ENCODE measurements around the gene MAPK14. TPM values are rescaled to one million over a fixed set of nuclear protein-coding genes. Genes with fewer than 3 reads are reported as not detected.

The MAPK14 gene
- polyA plus RNA-seq, 2 of the 4 experiments (the other 2 are of a cell fraction): 19.4 to 36.7 TPM

DNA sequence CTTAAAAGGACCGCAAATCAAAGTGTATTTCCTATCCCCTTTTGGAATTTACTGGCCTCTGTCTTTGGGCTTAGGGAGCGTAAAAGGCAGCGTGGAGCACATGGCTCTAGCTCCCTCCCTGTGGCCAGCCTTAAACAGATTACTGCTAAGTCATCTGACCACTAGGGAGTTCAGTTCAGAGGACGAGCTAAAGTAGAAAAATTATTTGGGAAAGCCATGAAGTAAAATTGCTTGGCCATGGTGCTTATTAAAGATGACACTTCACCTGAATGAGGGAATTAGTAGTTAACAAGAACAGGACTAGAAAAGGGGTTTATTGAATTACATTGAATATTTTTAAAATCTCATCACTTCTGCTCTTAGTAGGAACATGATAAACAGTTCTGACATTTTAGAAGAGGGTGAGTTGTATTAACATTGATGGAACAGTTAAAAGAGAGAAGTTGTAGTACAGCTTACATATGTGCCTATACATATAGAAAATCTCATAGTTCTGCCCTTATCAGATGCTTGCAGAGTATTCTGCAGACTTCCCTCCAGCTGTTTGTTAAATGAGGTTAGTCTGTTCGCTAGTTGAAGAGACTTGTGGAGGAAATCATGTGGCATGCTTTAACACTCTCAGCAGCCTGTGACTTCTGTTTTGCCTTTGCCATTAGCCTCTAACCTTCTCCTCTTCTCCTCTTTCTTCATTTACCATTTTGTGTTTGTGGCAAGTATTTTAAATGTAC lies 71.5 kb downstream of the MAPK14 start:
- Histone ChIP-seq H3K27ac (no peak overlapping the region), H3K4me2 (no peak overlapping the region), H3K4me3 (no peak overlapping the region), H3K9me3 (no peaks in the 10 kb centered on the region), H3K4me1 (peaks cover 22% of the 10 kb centered on the region)
- ChIA-PET POLR2A (no interaction called here), CTCF (no interaction called here)
- 89% methylated on average over 5 of the region's 5 CpGs for WGBS (ENCODE audit: missing lambda C conversion rate)
- ATAC-seq: no peak
- TF ChIP-seq POLR2AphosphoS2 (conservative IDR thresholded peaks at IDR 0.05; ENCODE audit: low read length): no peak
- no peak for FAIRE-seq
- DNase-seq (ENCODE audit: low read depth in 1 of 2, low spot score in 1 of 2): peak in 1 of 2 experiments; percentile 10

DNA sequence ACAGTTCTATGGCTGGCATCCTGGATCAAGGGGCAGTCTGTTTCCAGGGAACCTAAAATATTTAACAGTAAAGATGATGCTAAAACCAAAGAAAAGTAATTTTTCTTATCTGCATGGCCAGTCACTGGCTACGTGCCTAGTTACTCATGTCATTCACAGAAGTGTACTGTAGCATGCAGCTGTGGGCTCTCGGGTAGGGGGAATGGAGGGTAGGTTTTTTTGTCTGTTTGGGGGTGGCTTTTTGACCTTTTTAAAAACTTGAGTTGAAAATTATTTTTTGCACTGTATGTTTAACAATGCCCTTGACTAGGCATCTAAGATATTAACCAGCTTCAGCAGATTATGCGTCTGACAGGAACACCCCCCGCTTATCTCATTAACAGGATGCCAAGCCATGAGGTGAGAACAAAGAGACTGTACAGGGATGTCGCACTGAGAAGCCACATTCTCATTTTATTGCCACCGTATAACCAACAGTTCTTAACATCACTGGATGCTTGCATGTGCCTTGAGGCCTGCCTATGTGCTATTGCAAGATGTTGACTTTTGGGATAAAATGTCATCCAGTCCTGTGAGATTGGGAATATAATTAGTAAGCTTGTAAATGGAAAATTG lies 72.4 kb downstream of the MAPK14 start:
- CTCF ChIA-PET: interaction anchor here (0.6 kb wide), 1 partner anchor 24 kb away, joined by 3 read pairs; no protein-coding TSS in a partner anchor

DNA sequence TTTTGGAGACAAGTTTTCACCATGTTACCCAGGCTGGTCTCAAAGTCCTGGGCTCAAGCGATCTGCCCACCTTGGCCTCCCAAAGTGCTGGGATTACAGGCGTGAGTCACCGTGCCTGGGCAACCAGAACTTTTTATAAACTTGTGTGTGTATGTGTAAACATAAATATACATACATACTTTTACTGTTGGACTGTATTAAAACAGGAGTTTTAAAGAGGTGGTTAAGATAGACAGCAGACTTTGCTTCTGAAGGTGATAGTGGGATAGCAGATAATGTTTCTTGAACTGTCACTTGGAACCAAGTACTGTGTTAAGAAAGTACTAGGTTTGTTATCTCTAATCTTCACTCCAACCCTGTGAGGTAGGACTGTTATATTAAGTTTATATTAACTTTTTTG lies 74.1 kb downstream of the MAPK14 start:
- H3K27ac ChIP-seq: no peak overlapping the region
- 90% methylated on average over 3 of the region's 3 CpGs for WGBS (ENCODE audit: missing lambda C conversion rate)
- peaks cover 1% of the 10 kb centered on the region; the same call in 2 of the 3 replicates for H3K4me1 ChIP-seq
- no peak for FAIRE-seq
- no peak for ATAC-seq
- POLR2A ChIA-PET: no interaction called here
- no peaks in the 10 kb centered on the region for H3K9me3 ChIP-seq
- H3K4me2 ChIP-seq: no peak overlapping the region
- DNase-seq (ENCODE audit: low read depth in 1 of 2, low spot score in 1 of 2): no peak
- TF ChIP-seq BHLHE40 (IDR thresholded peaks at IDR 0.05; ENCODE audit: low read depth, low read length) (no peak), TFCP2L1 (CRISPR knock-in tag; IDR thresholded peaks at IDR 0.05) (no peak), CBX8 (IDR thresholded peaks at IDR 0.05) (no peak), ZSCAN20 (CRISPR knock-in tag; IDR thresholded peaks at IDR 0.05) (no peak), CEBPB (IDR thresholded peaks at IDR 0.05) (no peak), ZNF302 (CRISPR knock-in tag; IDR thresholded peaks at IDR 0.05) (no peak), HOXB5 (CRISPR knock-in tag; IDR thresholded peaks at IDR 0.05) (no peak)
- TF ChIP-seq, protein P1, sequence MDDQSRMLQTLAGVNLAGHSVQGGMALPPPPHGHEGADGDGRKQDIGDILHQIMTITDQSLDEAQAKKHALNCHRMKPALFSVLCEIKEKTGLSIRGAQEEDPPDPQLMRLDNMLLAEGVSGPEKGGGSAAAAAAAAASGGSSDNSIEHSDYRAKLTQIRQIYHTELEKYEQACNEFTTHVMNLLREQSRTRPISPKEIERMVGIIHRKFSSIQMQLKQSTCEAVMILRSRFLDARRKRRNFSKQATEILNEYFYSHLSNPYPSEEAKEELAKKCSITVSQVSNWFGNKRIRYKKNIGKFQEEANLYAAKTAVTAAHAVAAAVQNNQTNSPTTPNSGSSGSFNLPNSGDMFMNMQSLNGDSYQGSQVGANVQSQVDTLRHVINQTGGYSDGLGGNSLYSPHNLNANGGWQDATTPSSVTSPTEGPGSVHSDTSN (IDR thresholded peaks at IDR 0.05): no peak
- TF ChIP-seq, protein P2, sequence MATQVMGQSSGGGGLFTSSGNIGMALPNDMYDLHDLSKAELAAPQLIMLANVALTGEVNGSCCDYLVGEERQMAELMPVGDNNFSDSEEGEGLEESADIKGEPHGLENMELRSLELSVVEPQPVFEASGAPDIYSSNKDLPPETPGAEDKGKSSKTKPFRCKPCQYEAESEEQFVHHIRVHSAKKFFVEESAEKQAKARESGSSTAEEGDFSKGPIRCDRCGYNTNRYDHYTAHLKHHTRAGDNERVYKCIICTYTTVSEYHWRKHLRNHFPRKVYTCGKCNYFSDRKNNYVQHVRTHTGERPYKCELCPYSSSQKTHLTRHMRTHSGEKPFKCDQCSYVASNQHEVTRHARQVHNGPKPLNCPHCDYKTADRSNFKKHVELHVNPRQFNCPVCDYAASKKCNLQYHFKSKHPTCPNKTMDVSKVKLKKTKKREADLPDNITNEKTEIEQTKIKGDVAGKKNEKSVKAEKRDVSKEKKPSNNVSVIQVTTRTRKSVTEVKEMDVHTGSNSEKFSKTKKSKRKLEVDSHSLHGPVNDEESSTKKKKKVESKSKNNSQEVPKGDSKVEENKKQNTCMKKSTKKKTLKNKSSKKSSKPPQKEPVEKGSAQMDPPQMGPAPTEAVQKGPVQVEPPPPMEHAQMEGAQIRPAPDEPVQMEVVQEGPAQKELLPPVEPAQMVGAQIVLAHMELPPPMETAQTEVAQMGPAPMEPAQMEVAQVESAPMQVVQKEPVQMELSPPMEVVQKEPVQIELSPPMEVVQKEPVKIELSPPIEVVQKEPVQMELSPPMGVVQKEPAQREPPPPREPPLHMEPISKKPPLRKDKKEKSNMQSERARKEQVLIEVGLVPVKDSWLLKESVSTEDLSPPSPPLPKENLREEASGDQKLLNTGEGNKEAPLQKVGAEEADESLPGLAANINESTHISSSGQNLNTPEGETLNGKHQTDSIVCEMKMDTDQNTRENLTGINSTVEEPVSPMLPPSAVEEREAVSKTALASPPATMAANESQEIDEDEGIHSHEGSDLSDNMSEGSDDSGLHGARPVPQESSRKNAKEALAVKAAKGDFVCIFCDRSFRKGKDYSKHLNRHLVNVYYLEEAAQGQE (IDR thresholded peaks at IDR 0.05): no peak
- no peak overlapping the region for H3K4me3 ChIP-seq
- CTCF ChIA-PET: interaction anchor here (1.5 to 1.6 kb wide), 2 partner anchors 13 to 74 kb away, joined by 3 to 4 read pairs; partner anchors contain the start of gene MAPK14

More for the DNA sequence above, 72.4 kb downstream of the MAPK14 start:
- WGBS (ENCODE audit: missing lambda C conversion rate): 98% methylated on average over 6 of the region's 6 CpGs
- no peak for DNase-seq (ENCODE audit: low read depth in 1 of 2, low spot score in 1 of 2)
- Histone ChIP-seq H3K27ac (no peak overlapping the region), H3K4me2 (no peak overlapping the region), H3K9me3 (no peaks in the 10 kb centered on the region), H3K4me3 (no peak overlapping the region), H3K4me1 (peaks cover 18% of the 10 kb centered on the region)
- POLR2A ChIA-PET: no interaction called here
- no peak for FAIRE-seq
- ATAC-seq: no peak
- TF ChIP-seq NPAS2 (CRISPR knock-in tag; IDR thresholded peaks at IDR 0.05; ENCODE audit: borderline replicate concordance) (no peak), CBX8 (IDR thresholded peaks at IDR 0.05) (no peak), PHF8 (IDR thresholded peaks at IDR 0.05; ENCODE audit: borderline replicate concordance, low read depth) (no peak), RNF2 (IDR thresholded peaks at IDR 0.05; ENCODE audit: borderline replicate concordance, low read depth) (no peak), TFCP2L1 (CRISPR knock-in tag; IDR thresholded peaks at IDR 0.05) (no peak)
